GM13976 (cell line): ENCODE data around the gene GPATCH4.
A peak's percentile ranks its signal among the peaks of the same experiment; 100 is the strongest.

Experiments
- DNase-seq: peaks from one replicate; pipeline ENCODE4 v3.0.0; 2012; ENCODE audit warnings: low spot score
- in situ Hi-C: fragments of 300-500 bp; cut with MboI; formaldehyde crosslinking; loops from one replicate; pipeline ENCODE4 v1.12.0; 2022; ENCODE audit warnings: low sequenced_read_pairs, mixed read lengths, inconsistent platforms; ENCODE audit not compliant: unreplicated experiment
- TF ChIP-seq, protein P1 (sequence below): IDR thresholded peaks from 2 replicates; pipeline ENCODE4 v1.5.1; 2012; ENCODE audit warnings: borderline replicate concordance, mild to moderate bottlenecking; ENCODE audit not compliant: insufficient read depth; ENCODE audit errors: extremely low read depth, missing control alignments, control extremely low read depth

Gene GPATCH4

DNA sequence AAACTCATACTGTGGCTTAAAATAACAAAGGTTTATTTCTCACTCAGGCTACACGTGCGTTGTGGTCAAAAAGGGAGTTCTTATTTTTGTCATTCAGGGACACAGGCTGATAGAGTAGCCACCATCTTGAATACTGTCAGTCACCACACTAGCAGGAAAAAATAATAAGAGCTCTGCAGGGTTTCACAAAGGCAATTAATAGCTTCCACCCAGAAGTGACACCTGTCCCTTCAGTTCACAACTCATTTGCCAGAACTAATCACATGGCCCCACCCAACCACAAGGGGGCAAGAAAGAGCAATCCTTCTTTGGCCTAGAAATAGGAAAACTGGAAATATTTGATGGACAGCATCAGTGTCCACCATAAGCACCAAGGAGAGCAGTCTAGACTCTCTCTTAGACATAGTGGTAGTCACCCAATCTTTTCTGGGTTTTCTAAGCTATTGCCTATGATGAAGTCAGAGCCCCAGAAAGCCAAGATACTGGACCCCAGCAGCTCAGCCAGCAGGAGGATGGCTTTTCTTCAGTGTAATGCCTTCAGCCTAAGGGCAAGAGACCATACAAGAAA is 26.1 kb upstream of the GPATCH4 start:
- TF ChIP-seq, protein P1, sequence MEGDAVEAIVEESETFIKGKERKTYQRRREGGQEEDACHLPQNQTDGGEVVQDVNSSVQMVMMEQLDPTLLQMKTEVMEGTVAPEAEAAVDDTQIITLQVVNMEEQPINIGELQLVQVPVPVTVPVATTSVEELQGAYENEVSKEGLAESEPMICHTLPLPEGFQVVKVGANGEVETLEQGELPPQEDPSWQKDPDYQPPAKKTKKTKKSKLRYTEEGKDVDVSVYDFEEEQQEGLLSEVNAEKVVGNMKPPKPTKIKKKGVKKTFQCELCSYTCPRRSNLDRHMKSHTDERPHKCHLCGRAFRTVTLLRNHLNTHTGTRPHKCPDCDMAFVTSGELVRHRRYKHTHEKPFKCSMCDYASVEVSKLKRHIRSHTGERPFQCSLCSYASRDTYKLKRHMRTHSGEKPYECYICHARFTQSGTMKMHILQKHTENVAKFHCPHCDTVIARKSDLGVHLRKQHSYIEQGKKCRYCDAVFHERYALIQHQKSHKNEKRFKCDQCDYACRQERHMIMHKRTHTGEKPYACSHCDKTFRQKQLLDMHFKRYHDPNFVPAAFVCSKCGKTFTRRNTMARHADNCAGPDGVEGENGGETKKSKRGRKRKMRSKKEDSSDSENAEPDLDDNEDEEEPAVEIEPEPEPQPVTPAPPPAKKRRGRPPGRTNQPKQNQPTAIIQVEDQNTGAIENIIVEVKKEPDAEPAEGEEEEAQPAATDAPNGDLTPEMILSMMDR = peak; percentile 63
- in situ Hi-C loops = no loop called here
- no peak for DNase-seq

- in situ Hi-C loops = no loop called here
Observed at GRCh38 chr1:156626079-156626438, 24.8 kb upstream of the GPATCH4 start.

DNA sequence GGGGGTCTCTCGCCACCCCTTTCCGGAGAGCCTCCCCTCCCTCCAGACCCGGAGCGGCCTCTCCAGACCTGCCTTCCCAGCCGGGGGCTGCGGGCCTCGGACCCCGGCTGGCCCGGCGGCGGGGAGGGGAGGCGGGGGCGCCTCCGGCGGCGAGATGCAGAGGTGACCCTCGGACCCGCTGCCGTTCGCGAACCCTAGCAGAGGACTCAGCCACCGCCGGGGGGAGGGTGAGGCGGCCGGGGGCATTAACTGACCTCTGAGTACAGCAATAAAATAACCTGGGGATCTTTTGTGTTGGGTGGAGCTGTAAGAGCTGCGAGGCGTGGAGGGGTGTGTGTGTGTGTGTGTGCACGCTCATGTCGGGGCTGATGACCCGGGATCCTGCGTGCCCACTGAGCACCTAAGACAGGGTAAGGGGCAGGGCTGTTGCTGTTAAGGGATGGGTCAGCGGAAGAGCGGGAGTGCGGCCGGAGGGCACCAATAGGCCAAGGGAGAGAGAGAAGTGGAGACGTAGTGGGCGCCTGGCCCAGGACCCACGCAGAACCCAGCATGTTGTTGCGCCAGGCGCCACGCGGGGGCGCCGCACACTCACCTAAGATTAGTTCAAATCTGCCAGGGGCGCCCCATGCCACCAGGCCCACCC is 24.3 kb upstream of the GPATCH4 start:
- DNase-seq = peak; percentile 75
- TF ChIP-seq, protein P1 = peak; percentile 66
- in situ Hi-C loops = no loop called here

More at GRCh38 chr1:156626079-156626438, 24.8 kb upstream of the GPATCH4 start:
- DNase-seq = no peak
- TF ChIP-seq, protein P1 = no peak

GRCh38 chr1:156624814-156625435 is 23.6 kb upstream of the GPATCH4 start:
- DNase-seq = no peak
- TF ChIP-seq, protein P1 = no peak
- in situ Hi-C loops = no loop called here

DNA sequence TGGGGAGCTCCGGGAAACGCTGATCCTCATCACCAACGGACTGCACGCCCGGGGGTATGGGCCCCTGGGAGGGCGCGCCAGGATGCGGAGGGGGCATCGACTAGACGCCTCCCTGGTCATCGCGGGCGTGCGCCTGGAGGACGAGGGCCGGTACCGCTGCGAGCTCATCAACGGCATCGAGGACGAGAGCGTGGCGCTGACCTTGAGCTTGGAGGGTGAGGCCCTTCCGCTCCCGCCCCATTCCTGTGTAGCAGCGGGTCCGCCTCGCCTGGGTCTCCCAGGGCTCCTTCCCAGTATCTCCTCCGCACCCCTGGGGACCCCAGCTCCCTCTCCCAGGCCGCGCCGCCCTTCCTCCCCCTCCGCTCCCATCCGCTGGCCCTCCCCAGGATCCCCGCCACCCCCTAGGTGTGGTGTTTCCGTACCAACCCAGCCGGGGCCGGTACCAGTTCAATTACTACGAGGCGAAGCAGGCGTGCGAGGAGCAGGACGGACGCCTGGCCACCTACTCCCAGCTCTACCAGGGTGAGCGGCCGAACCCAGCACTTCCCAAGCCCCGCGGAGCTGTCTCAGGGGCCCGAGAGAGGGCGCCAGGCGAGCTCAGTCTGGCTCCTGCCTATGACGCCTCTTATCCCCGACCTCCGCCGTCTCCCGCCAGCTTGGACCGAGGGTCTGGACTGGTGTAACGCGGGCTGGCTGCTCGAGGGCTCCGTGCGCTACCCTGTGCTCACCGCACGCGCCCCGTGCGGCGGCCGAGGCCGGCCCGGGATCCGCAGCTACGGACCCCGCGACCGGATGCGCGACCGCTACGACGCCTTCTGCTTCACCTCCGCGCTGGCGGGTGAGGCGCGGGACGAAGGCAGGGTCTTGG is 22.9 kb upstream of the GPATCH4 start:
- TF ChIP-seq, protein P1 = peak; percentile 54
- in situ Hi-C loops = no loop called here

DNA sequence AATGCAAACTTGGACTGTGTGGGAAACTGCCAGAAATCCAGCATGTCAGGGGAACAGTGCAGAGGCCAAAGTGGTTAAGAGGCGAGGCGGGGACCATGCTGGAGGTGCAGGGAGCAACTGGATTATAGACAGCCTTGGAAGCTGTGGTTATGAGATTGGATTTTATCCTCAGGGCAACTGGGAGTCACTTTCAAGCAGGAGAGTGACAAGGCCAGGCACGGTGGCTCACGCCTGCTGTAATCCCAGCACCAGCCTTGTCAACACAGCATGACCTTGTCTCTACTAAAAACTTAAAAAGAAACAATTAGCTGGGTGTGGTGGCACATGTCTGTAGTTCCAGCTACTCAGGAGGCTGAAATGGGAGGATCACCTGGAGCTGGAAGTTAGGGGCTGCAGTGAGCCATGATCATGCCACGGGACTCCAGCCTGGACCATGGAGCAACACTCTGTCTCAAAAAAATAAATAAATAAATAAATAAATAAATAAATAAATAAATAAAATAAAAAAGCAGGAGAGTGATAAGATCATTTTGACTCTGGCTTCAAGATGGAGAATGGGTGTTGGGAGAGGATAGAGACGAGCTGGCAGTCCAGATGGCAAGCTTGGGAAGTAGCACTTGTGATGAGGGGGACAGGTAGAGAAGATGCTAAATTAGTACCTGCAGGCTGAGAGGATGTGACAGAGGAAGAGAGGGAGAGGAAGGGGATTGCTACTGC is 21.5 kb upstream of the GPATCH4 start:
- in situ Hi-C loops = no loop called here
- TF ChIP-seq, protein P1 = no peak
- DNase-seq = no peak

More for the DNA sequence above, 22.9 kb upstream of the GPATCH4 start:
- DNase-seq = peak; percentile 72
